ENCODE results near the gene DNAH14. TPM values are rescaled to one million over a fixed set of nuclear protein-coding genes. Genes with fewer than 3 reads are reported as not detected.

Gene DNAH14
- total and polyA plus RNA-seq, 9 donors, result 3.7 to 61.4 (median 24.2) TPM

GRCh38 chr1:225412321-225412720, 482.8 kb downstream of the DNAH14 start:
- H3K4me1 ChIP-seq (ENCODE audit: insufficient read depth), result no peaks in the 10 kb centered on the region
- intact Hi-C loops (cut with DNase I), result no loop called here
- no peaks in the 10 kb centered on the region for H3K27me3 ChIP-seq
- no peak overlapping the region for H3K27ac ChIP-seq
- TF ChIP-seq CTCF (IDR thresholded peaks at IDR 0.05), result no peak
- TF ChIP-seq EP300 (IDR thresholded peaks at IDR 0.05), result no peak
- H3K9me3 ChIP-seq, result no peaks in the 10 kb centered on the region
- DNase-seq, result no peak
- no peak overlapping the region for H3K4me3 ChIP-seq
- WGBS, 3 donors, result 93 to 98% (median 97%) methylated on average over 10 of the region's 10 CpGs
- no peaks in the 10 kb centered on the region for H3K36me3 ChIP-seq

GRCh38 chr1:225412803-225413351, 483.4 kb downstream of the DNAH14 start:
- Histone ChIP-seq H3K4me1 (ENCODE audit: insufficient read depth) (no peaks in the 10 kb centered on the region), H3K27ac (no peak overlapping the region), H3K4me3 (no peak overlapping the region), H3K36me3 (no peaks in the 10 kb centered on the region), H3K9me3 (no peaks in the 10 kb centered on the region), H3K27me3 (no peaks in the 10 kb centered on the region)
- no peak for TF ChIP-seq CTCF (IDR thresholded peaks at IDR 0.05)
- WGBS, 3 donors, result 94 to 95% (median 95%) methylated on average over 10 of the region's 10 CpGs
- no peak for DNase-seq
- intact Hi-C loops (cut with DNase I), result no loop called here

- DNase-seq, result no peak
- no peak overlapping the region for H3K4me3 ChIP-seq
- no peak overlapping the region for H3K27ac ChIP-seq
- H3K36me3 ChIP-seq, result no peaks in the 10 kb centered on the region
- H3K27me3 ChIP-seq, result no peaks in the 10 kb centered on the region
- H3K4me1 ChIP-seq (ENCODE audit: insufficient read depth), result no peaks in the 10 kb centered on the region
- intact Hi-C loops (cut with DNase I), result no loop called here
- 90 to 94% (median 92%) methylated on average over 5 of the region's 5 CpGs for WGBS, 3 donors
- no peak for TF ChIP-seq CTCF (IDR thresholded peaks at IDR 0.05)
- TF ChIP-seq EP300 (IDR thresholded peaks at IDR 0.05), result no peak
- TF ChIP-seq POLR2A (IDR thresholded peaks at IDR 0.05), result no peak
- no peaks in the 10 kb centered on the region for H3K9me3 ChIP-seq
Measured at GRCh38 chr1:225413708-225414375, 484.4 kb downstream of the DNAH14 start.

GRCh38 chr1:225415307-225415706, 485.8 kb downstream of the DNAH14 start:
- Histone ChIP-seq H3K4me3 (no peak overlapping the region), H3K9me3 (no peaks in the 10 kb centered on the region), H3K4me1 (ENCODE audit: insufficient read depth) (no peaks in the 10 kb centered on the region), H3K36me3 (no peaks in the 10 kb centered on the region), H3K27ac (no peak overlapping the region), H3K27me3 (no peaks in the 10 kb centered on the region)
- intact Hi-C loops (cut with DNase I), result no loop called here
- DNase-seq, result no peak
- TF ChIP-seq EP300 (IDR thresholded peaks at IDR 0.05) (no peak), CTCF (IDR thresholded peaks at IDR 0.05) (no peak), POLR2A (IDR thresholded peaks at IDR 0.05) (no peak)
- 96 to 98% (median 97%) methylated on average over 4 of the region's 4 CpGs for WGBS, 3 donors
